Psoas muscle (tissue), 8 donors: Measurements from ENCODE around the gene SLC22A23. TPM values are rescaled to one million over a fixed set of nuclear protein-coding genes. Genes with fewer than 3 reads are reported as not detected.

Experiments
- ATAC-seq, 4 donors: fragments of 200-7000 bp; cut with Tn5 transposase; one replicate each; pipeline ENCODE4 v1.9.1; 2020; ENCODE audit warnings: moderate library complexity in 3 of 4, mild to moderate bottlenecking in 2 of 4
- DNase-seq, 2 donors: peaks; one replicate each; pipeline ENCODE4 v3.0.0-alpha.2; 2020
- H3K27ac ChIP-seq: fragments of 200-600 bp; one replicate; pipeline ENCODE4 v1.8.0; 2022
- H3K27me3 ChIP-seq, 3 donors: fragments of 200-600 bp in 1 of 3; one replicate each; pipeline versions ENCODE4 v1.6.1 to v1.8.0; 2013 to 2022; ENCODE audit warnings: low read length in 2 of 3, mild to moderate bottlenecking in 2 of 3, moderate library complexity in 1 of 3; ENCODE audit not compliant: insufficient read depth in 3 of 3
- H3K36me3 ChIP-seq, 2 donors: fragments of 200-600 bp in 1 of 2; one replicate each; pipeline versions ENCODE4 v1.6.1 to v1.8.0; 2013 to 2022; ENCODE audit warnings: low read depth in 1 of 2, mild to moderate bottlenecking in 1 of 2, moderate library complexity in 1 of 2; ENCODE audit not compliant: insufficient read depth in 1 of 2
- H3K4me1 ChIP-seq: fragments of 200-600 bp; one replicate; pipeline ENCODE4 v1.8.0; 2022
- H3K4me3 ChIP-seq: fragments of 200-600 bp; one replicate; pipeline ENCODE4 v1.8.0; 2022; ENCODE audit warnings: mild to moderate bottlenecking
- H3K9me3 ChIP-seq: fragments of 200-600 bp; one replicate; pipeline ENCODE4 v1.8.0; 2022
- CTCF ChIP-seq: fragments of 200-600 bp; IDR thresholded peaks from one replicate; pipeline ENCODE4 v1.8.0; 2022; ENCODE audit warnings: antibody characterized with exemption
- WGBS, 3 donors: extraction: QIAGEN DNeasy Blood & Tissue Kit; methylation state at CpG; one replicate each; pipeline versions ENCODE4 v1.1.6 to v1.1.7; 2013; 5-methylcytosine and 5-hydroxymethylcytosine counted together
- intact Hi-C, 2 donors: fragments of 100-400 bp; cut with DNase I; formaldehyde crosslinking; loops; one replicate each; pipeline versions ENCODE4 v1.11.0 to v1.14.2; 2022
- polyA plus RNA-seq, 3 donors: library from polyadenylated mRNA; stranded (reverse); fragments of 200-250 nt; gene quantifications; one replicate each; pipeline ENCODE4 v1.2.3, GENCODE V29; 2013
- total RNA-seq, 4 donors: library from RNA; stranded (reverse); fragmentation: NEBNext Ultra II Directional in 2 of 4; extraction: Animal tissue kit (Norgen Biotek cat#: 25700) in 2 of 4; gene quantifications; one replicate each; pipeline versions ENCODE4 v1.2.1 to v1.2.4, GENCODE V29; 2021 to 2023
- donor health status: healthy with polysubstance abuse.
- donor health status: DM: no; HTN: no; CAD: no; lungs with moderate emphysema.
- donor health status: Bipolar disorder and iron deficiency.
- donor health status: healthy.
- donor health status: DM: yes; HTN: yes; CAD: no.
- donor health status: DM: no; HTN: no; CAD: no.
- donor health status: DM: no; HTN: no; CAD: no.
- donor health status: DM: yes; HTN: yes; CAD: no.

The SLC22A23 gene
- total and polyA plus RNA-seq, 7 donors, result 4.6 to 13.7 (median 8.7) TPM

GRCh38 chr6:3405182-3405518 lies 51.7 kb downstream of the SLC22A23 start:
- intact Hi-C loops, result loop anchor here in 1 of 2 donors (5.0 kb wide), 1 partner anchor 33 kb away; no protein-coding TSS in a partner anchor
- Histone ChIP-seq H3K27me3 (no peaks in the 10 kb centered on the region), H3K9me3 (no peaks in the 10 kb centered on the region), H3K4me3 (no peak overlapping the region), H3K27ac (no peak overlapping the region), H3K4me1 (peaks cover 33% of the 10 kb centered on the region), H3K36me3 (peaks cover 0 to 10% of the 10 kb centered on the region in 2 donors)
- DNase-seq (no peak), ATAC-seq (no peak)
- WGBS, 3 donors, result 94 to 97% (median 96%) methylated on average over 11 of the region's 11 CpGs
- TF ChIP-seq CTCF, result no peak

GRCh38 chr6:3403238-3404173 lies 53.3 kb downstream of the SLC22A23 start:
- DNase-seq, result no peak
- Histone ChIP-seq H3K27me3 (no peaks in the 10 kb centered on the region), H3K36me3 (no peaks in the 10 kb centered on the region), H3K4me1 (peaks cover 33% of the 10 kb centered on the region), H3K27ac (no peak overlapping the region), H3K4me3 (no peak overlapping the region), H3K9me3 (no peaks in the 10 kb centered on the region)
- TF ChIP-seq CTCF, result no peak
- WGBS, 3 donors, result 74 to 80% (median 77%) methylated on average over 13 of the region's 13 CpGs
- peak in 1 of 4 donors; percentile 14 for ATAC-seq
- intact Hi-C loops, result no loop called here

- DNase-seq (no peak), ATAC-seq (peak in 2 of 4 donors; percentile 22 to 33)
- 62 to 77% (median 65%) methylated on average over 6 of the region's 6 CpGs for WGBS, 3 donors
- H3K27me3 ChIP-seq, result no peaks in the 10 kb centered on the region
- peaks cover 33% of the 10 kb centered on the region for H3K4me1 ChIP-seq
- intact Hi-C loops, result no loop called here
- no peak for TF ChIP-seq CTCF
- H3K4me3 ChIP-seq, result no peak overlapping the region
- no peak overlapping the region for H3K27ac ChIP-seq
- no peaks in the 10 kb centered on the region for H3K9me3 ChIP-seq
- H3K36me3 ChIP-seq, result no peaks in the 10 kb centered on the region
These were observed 54.3 kb downstream of the SLC22A23 start for GRCh38 chr6:3402310-3403237.

- Histone ChIP-seq H3K4me3 (no peak overlapping the region), H3K36me3 (no peaks in the 10 kb centered on the region), H3K4me1 (peaks cover 12% of the 10 kb centered on the region), H3K27me3 (no peaks in the 10 kb centered on the region), H3K27ac (no peak overlapping the region), H3K9me3 (no peaks in the 10 kb centered on the region)
- ATAC-seq, result no peak
- TF ChIP-seq CTCF, result no peak
- DNase-seq, result no peak
- intact Hi-C loops, result no loop called here
- 95 to 98% (median 95%) methylated on average over 8 of the region's 8 CpGs for WGBS, 3 donors
These were observed 56.7 kb downstream of the SLC22A23 start for GRCh38 chr6:3400162-3400561.
